ENCODE measurements around the gene CELF4.

CELF4 gene

GRCh38 chr18:37545461-37546271, 19.9 kb downstream of the CELF4 start:
- no peak for DNase-seq

DNA sequence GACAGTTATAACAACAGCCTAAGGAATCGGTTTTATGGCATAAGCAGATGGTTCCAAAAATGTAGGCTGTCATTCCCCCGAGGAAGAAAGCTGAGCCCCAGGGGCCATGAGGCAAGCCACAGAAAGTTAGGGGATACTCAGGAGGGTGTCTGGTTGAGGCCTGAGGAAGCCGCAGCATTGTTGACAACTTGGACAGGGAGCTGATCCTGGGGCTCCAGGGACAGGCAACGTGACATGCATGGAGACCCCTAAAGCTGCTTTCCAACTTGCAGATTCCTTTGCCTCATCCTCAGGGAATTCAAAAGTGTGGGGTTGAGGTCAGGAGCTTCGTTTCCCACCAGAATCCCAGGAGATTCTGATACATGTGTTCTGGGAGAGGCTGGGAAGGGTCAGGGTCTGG, 20.9 kb downstream of the CELF4 start:
- DNase-seq: no peak

- no peak for DNase-seq
These were observed 21.4 kb downstream of the CELF4 start for GRCh38 chr18:37544217-37544616.

- DNase-seq: no peak
These were observed 22.3 kb downstream of the CELF4 start for GRCh38 chr18:37543321-37543720.

- no peak for DNase-seq
These were observed 24.1 kb downstream of the CELF4 start for GRCh38 chr18:37541517-37541916.

- DNase-seq: no peak
These were observed 25.0 kb downstream of the CELF4 start for GRCh38 chr18:37540424-37541138.

DNA sequence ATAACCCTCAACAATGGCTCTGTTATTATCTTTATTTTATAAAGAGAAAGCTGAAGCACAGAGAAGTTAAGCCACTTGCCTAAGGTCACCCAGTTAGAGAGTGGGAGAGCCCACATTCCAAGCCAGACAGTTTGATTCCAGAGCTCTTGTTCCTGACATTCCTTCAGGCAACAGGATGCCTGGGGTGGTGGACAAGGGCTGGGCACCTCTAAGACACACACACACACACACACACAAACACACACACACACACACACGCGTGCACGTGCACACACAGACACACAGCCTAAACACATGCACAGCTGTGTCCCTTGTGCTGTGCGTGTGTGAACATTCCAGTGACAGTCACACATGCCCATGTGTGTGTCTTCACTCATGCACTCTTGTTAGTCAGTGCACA, 26.4 kb downstream of the CELF4 start:
- DNase-seq: no peak

DNA sequence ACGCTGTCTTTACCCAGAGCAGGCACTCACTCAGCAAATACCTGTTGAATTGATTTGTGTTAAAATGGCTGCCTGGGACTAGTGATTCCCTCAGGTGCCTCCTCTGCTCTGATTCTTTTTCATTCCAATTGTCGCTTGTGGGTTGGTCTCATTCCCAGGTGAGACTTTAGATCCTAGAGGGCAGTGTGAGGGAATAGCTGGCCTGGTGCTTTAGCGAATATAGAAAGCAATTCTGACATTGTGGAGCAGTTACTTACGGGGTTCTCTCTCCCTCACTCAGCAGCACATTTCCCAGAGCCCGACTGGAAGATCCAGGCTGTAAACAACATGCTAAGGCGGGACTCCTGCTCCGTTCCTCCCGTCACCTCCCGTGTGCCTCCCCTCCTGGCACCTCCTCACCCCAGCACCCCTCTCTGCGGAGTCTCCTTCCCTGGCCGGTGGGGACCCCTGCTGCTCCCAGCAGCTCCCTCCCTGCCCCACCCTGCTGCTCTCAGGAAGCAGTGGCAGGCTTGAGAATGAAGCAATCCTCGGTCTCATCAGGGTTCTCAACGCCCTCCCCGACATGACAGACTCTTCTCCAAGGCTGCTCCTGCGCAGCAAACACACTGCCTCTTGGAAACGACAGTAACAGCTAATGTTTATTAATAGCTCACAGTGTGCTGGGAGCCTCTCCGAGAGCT, 26.9 kb downstream of the CELF4 start:
- no peak for DNase-seq

DNA sequence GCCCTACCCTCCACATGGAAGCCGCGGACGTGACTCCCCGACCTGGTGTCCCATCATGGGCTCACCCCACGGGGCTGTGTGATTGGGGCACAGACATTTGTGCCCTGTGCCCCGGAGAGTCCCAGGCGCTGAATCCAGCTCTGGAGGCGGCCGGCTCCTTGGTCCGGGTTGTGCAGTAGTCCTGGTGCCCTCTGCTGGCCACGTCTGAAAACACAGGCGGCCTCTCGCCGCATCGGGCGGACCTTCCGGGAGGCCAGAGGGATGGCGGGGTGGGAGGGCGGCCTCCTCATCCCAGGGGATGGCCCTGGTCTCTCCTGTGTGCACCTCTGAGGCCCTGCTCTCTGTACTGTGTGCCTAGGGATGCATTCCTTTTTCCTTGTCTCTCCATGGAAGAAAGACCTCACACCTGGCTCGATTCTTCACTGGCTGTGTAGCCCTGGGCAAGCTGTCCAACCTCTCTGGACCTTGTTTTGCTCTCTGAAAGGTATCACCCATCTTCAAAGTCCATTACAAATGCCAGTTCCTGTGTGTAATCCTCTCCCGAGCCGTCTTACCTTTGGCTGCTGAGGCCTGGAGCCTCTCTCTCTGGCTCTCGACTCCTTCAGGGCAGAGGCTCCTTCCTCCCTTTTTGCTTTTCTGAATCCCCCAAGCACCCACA, 27.6 kb downstream of the CELF4 start:
- DNase-seq: peak; percentile 33

- DNase-seq: no peak
These were observed 28.9 kb downstream of the CELF4 start for GRCh38 chr18:37536656-37537055.

GRCh38 chr18:37535968-37536367, 29.6 kb downstream of the CELF4 start:
- no peak for DNase-seq

DNA sequence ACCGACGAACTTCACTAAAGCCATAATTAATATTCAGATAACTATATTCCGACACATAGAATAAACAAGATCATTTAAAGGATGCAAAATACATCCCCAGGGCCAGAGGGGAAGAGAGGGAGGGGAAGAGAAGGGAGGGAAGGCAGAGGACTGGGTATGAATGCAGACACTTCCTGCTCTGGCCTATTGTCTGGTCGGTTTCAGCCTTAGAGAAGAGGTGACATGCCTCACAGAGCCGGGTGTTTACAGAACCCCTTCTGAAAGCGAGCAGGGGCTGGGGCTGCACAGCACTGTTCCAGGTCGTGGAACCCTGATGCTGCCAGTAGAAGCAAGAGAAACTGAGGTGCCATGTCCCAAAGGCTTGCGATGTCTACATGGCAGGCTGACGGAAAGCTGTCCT, 31.0 kb downstream of the CELF4 start:
- DNase-seq: no peak

DNA sequence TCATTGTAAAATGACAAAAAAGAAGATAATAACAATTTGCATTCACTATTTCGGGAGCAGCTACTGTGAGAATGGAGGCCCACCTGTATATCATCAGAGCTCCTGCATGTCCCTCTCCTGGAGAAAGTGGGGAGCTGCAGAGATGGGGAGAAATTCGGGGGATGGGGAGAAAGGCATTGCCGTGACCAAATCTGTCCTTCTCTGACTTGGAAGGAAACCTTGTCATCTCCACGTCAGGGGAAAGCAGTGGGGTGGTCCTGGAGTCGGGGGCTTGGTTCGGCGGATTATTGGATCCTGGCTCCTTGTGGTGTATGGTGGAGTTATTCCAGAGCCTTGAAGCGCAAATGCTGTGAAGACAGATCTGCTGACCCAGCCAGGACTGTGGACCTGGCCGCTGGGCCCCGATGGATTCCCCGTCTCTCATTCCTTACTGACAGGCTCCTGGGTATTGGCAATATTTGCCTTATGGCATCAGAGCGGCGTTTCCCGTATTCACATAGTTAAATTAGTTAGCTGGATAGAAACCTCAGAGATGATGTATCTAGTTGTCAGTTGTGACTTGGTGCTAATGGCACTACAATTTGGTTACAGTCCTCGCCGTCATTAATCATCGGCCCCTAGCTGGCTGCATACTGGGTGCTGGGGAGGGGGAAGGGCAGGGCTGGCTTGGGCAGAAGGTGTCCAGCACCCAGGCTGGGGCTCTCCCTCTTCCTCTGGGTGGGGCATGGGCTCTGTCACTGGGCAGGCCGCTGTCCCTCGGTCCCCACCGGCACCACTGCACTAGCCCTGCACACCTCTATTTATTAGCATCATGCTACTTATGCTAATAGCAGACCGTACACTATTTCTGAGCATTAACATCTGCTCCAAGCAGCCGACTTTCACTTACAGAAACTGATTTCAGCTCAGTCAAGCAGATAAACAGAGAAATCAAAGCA, 31.7 kb downstream of the CELF4 start:
- DNase-seq: no peak

DNA sequence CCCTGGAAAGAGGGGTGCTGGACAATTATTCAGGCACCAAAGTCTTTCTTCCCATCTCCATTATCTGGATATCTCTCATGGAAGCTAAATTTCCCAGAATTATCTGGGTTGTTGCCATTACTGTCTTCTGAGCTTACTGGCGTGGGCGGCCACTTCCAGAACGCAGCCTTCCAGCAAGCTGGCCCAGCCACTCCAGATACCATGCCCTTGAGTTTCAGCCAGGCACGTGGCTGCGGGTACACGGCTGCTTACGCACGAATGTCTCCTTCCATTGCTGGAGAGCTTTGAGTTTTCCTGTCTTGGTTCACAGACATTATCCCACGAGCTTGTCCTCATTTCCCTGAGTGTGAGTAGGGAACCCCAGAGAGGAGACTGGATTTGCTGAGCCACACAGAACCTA, 32.7 kb downstream of the CELF4 start:
- no peak for DNase-seq

GRCh38 chr18:37529863-37530262, 35.7 kb downstream of the CELF4 start:
- DNase-seq: no peak

GRCh38 chr18:37529296-37529695, 36.3 kb downstream of the CELF4 start:
- DNase-seq: no peak

GRCh38 chr18:37527395-37527794, 38.2 kb downstream of the CELF4 start:
- no peak for DNase-seq

- no peak for DNase-seq
These were observed 40.4 kb downstream of the CELF4 start for GRCh38 chr18:37525262-37525585.

- DNase-seq: no peak
These were observed 40.9 kb downstream of the CELF4 start for GRCh38 chr18:37524498-37525261.

DNA sequence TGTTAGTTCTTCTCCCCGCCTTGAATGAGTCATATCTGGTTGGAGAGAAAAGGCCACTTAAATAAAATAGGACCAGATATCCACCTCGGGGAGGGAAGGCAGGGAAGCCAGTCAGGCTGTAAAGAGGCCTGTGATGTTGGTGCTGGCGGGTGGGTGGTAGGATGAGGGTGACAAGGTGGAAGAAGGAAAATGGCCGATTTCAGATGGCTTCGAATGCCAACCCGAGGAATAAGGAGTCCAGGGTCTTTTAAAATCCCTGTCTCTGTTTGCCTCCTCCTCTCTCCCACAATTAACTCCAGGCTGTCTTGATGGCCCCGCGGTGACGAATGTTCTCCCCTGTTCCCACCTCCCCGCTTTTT, 41.5 kb downstream of the CELF4 start:
- no peak for DNase-seq
